ENCODE measurements around the gene MAP4. TPM values are rescaled to one million over a fixed set of nuclear protein-coding genes. Genes with fewer than 3 reads are reported as not detected.
A peak's percentile ranks its signal among the peaks of the same experiment; 100 is the strongest.

MAP4 gene
- total RNA-seq, 1 donor from 2014 or later = 54.6 TPM

- peak; percentile 41 for DNase-seq (ENCODE audit: low spot score)
- Histone ChIP-seq H3K4me3 (no peak overlapping the region), H3K36me3 (no peaks in the 10 kb centered on the region), H3K9me3 (ENCODE audit: low read depth) (no peaks in the 10 kb centered on the region), H4K20me1 (ENCODE audit: low read depth) (peaks cover 4% of the 10 kb centered on the region), H3F3A (ENCODE audit: low read depth) (peaks cover 32% of the 10 kb centered on the region), H3K27ac (peak overlapping the region; percentile 46), H3K9ac (no peak overlapping the region), H2AFZ (replicated peaks) (no peak overlapping the region), H3K79me2 (ENCODE audit: low read depth) (no peaks in the 10 kb centered on the region), H3K4me1 (no peaks in the 10 kb centered on the region), H3K27me3 (no peaks in the 10 kb centered on the region), H3K4me2 (no peak overlapping the region)
- TF ChIP-seq EZH2phosphoT487 (IDR thresholded peaks at IDR 0.05) = no peak
- peak; percentile 57 for TF ChIP-seq CTCF (IDR thresholded peaks at IDR 0.05)
- no peak for TF ChIP-seq EZH2 (IDR thresholded peaks at IDR 0.05)
- H3K27ac Mint-ChIP-seq = no peak overlapping the region
- H3K4me1 Mint-ChIP-seq = peaks cover 3% of the 10 kb centered on the region
- peaks cover 24% of the 10 kb centered on the region for H3K36me3 Mint-ChIP-seq
- peaks cover 10% of the 10 kb centered on the region for H3K27me3 Mint-ChIP-seq (ENCODE audit: insufficient read depth, low read depth)
- H3K9me3 Mint-ChIP-seq = peaks cover 3% of the 10 kb centered on the region
- H3K4me3 Mint-ChIP-seq = no peak overlapping the region
Observed at GRCh38 chr3:47849699-47850563, 166.3 kb downstream of the MAP4 start.

- Histone ChIP-seq H3K9me3 (ENCODE audit: low read depth) (no peaks in the 10 kb centered on the region), H4K20me1 (ENCODE audit: low read depth) (peaks cover 4% of the 10 kb centered on the region), H3K4me2 (no peak overlapping the region), H3K36me3 (no peaks in the 10 kb centered on the region), H3K4me1 (no peaks in the 10 kb centered on the region), H3K9ac (no peak overlapping the region), H3K27ac (no peak overlapping the region), H3F3A (ENCODE audit: low read depth) (peaks cover 32% of the 10 kb centered on the region), H2AFZ (replicated peaks) (no peak overlapping the region), H3K27me3 (no peaks in the 10 kb centered on the region), H3K79me2 (ENCODE audit: low read depth) (no peaks in the 10 kb centered on the region), H3K4me3 (no peak overlapping the region)
- H3K9me3 Mint-ChIP-seq = peaks cover 3% of the 10 kb centered on the region
- H3K27ac Mint-ChIP-seq = no peak overlapping the region
- peaks cover 3% of the 10 kb centered on the region for H3K4me1 Mint-ChIP-seq
- H3K4me3 Mint-ChIP-seq = no peak overlapping the region
- H3K36me3 Mint-ChIP-seq = peaks cover 27% of the 10 kb centered on the region
- TF ChIP-seq EZH2 (IDR thresholded peaks at IDR 0.05) (no peak), EZH2phosphoT487 (IDR thresholded peaks at IDR 0.05) (no peak), CTCF (IDR thresholded peaks at IDR 0.05) (no peak)
- no peak for DNase-seq (ENCODE audit: low spot score)
- peaks cover 10% of the 10 kb centered on the region for H3K27me3 Mint-ChIP-seq (ENCODE audit: insufficient read depth, low read depth)
Observed at GRCh38 chr3:47849186-47849698, 167.0 kb downstream of the MAP4 start.

GRCh38 chr3:47848599-47849117 is 167.6 kb downstream of the MAP4 start:
- Histone ChIP-seq H3K79me2 (ENCODE audit: low read depth) (no peaks in the 10 kb centered on the region), H3K4me3 (no peak overlapping the region), H2AFZ (replicated peaks) (no peak overlapping the region), H3K4me1 (no peaks in the 10 kb centered on the region), H3K27ac (no peak overlapping the region), H3K27me3 (no peaks in the 10 kb centered on the region), H3K9ac (no peak overlapping the region), H3K9me3 (ENCODE audit: low read depth) (no peaks in the 10 kb centered on the region), H3K36me3 (no peaks in the 10 kb centered on the region), H4K20me1 (ENCODE audit: low read depth) (peaks cover 4% of the 10 kb centered on the region), H3K4me2 (no peak overlapping the region), H3F3A (ENCODE audit: low read depth) (peaks cover 32% of the 10 kb centered on the region)
- H3K27me3 Mint-ChIP-seq (ENCODE audit: insufficient read depth, low read depth) = peaks cover 10% of the 10 kb centered on the region
- H3K36me3 Mint-ChIP-seq = peaks cover 28% of the 10 kb centered on the region
- H3K4me1 Mint-ChIP-seq = peaks cover 3% of the 10 kb centered on the region
- no peak for DNase-seq (ENCODE audit: low spot score)
- no peak overlapping the region for H3K27ac Mint-ChIP-seq
- TF ChIP-seq EZH2phosphoT487 (IDR thresholded peaks at IDR 0.05) (no peak), EZH2 (IDR thresholded peaks at IDR 0.05) (no peak), CTCF (IDR thresholded peaks at IDR 0.05) (no peak)
- H3K4me3 Mint-ChIP-seq = no peak overlapping the region
- H3K9me3 Mint-ChIP-seq = peaks cover under 1% of the 10 kb centered on the region

All from neural progenitor cell (in vitro differentiated cells).